Gastrocnemius medialis (tissue), 4 donors: ENCODE data around the gene GNG13. TPM values are rescaled to one million over a fixed set of nuclear protein-coding genes. Genes with fewer than 3 reads are reported as not detected.
"Not testable (repeated sequence)": the region's sequence is repeated elsewhere in the genome, so short reads cannot be mapped to it uniquely, and the experiment has no call there.

ENCODE experiments used
- ATAC-seq, 2 donors: fragments of 150-250 bp; one replicate each; pipeline ENCODE4 v1.9.1; 2016
- DNase-seq, 2 donors: peaks; one replicate each; pipeline ENCODE4 v3.0.0-alpha.2; 2019
- H3K27ac ChIP-seq, 4 donors: fragments of 200-600 bp; sonication (generic); 1 replicate in 1 of 4; 2 replicates in 3 of 4; pipeline ENCODE4 v1.5.1; 2016 to 2018; ENCODE audit warnings: mild to moderate bottlenecking in 2 of 4, moderate library complexity in 1 of 4
- H3K27me3 ChIP-seq, 3 donors: fragments of 200-600 bp; sonication (generic) in 2 of 3; 1 replicate in 1 of 3; 2 replicates in 2 of 3; pipeline versions ENCODE4 v1.5.1 to v1.6.0; 2016 to 2019; ENCODE audit warnings: mild to moderate bottlenecking in 1 of 3, moderate library complexity in 1 of 3
- H3K36me3 ChIP-seq, 2 donors: fragments of 200-600 bp; sonication (generic) in 1 of 2; one replicate each; pipeline ENCODE4 v1.5.1; 2017 to 2018
- H3K4me1 ChIP-seq, 2 donors: fragments of 200-600 bp; sonication (generic) in 1 of 2; one replicate each; pipeline ENCODE4 v1.5.1; 2016 to 2017; ENCODE audit warnings: mild to moderate bottlenecking in 2 of 2
- H3K4me3 ChIP-seq, 4 donors: fragments of 200-600 bp; sonication (generic) in 3 of 4; 1 replicate in 1 of 4; 2 replicates in 3 of 4; pipeline ENCODE4 v1.5.1; 2016 to 2019; ENCODE audit warnings: mild to moderate bottlenecking in 2 of 4
- H3K9me3 ChIP-seq, 3 donors: fragments of 200-600 bp; sonication (generic) in 2 of 3; 1 replicate in 1 of 3; 2 replicates in 2 of 3; pipeline ENCODE4 v1.5.1; 2016 to 2019
- POLR2A ChIP-seq, 2 donors: fragments of 450-650 bp; IDR thresholded peaks; one replicate each; pipeline ENCODE4 v1.6.1; 2017; ENCODE audit warnings: antibody characterized with exemption in 2 of 2, mild to moderate bottlenecking in 2 of 2, moderate library complexity in 2 of 2
- in situ Hi-C, 4 donors: fragments of 200-750 bp; cut with MboI; loops; one replicate each; pipeline versions ENCODE4 v1.15.0 to v1.8.0; 2017; ENCODE audit warnings: low sequenced_read_pairs in 4 of 4
- intact Hi-C: fragments of 100-400 bp; cut with DNase I; formaldehyde crosslinking; loops from one replicate; pipeline ENCODE4 v1.15.1; 2023; ENCODE audit warnings: low total_unique reads
- total RNA-seq, 4 donors: library from RNA; depleted of rRNA; stranded (reverse); fragments of >200 nt; gene quantifications; one replicate each; pipeline versions ENCODE4 v1.1.0 to v1.2.3, GENCODE V29; 2016
- TF ChIP-seq, protein P1 (sequence below), 5 experiments: fragments of 450-650 bp in 3 of 5; fragments of 200-600 bp in 2 of 5; sonication (generic) in 2 of 5; IDR thresholded peaks in 4 of 5; conservative IDR thresholded peaks in 1 of 5; 1 replicate in 4 of 5; 2 replicates in 1 of 5; pipeline ENCODE4 v1.5.1; 2016 to 2019; ENCODE audit warnings: antibody characterized with exemption in 5 of 5, mild to moderate bottlenecking in 3 of 5, moderate library complexity in 3 of 5

Gene GNG13
- total RNA-seq, 4 donors from 2014 or later, result not detected

DNA sequence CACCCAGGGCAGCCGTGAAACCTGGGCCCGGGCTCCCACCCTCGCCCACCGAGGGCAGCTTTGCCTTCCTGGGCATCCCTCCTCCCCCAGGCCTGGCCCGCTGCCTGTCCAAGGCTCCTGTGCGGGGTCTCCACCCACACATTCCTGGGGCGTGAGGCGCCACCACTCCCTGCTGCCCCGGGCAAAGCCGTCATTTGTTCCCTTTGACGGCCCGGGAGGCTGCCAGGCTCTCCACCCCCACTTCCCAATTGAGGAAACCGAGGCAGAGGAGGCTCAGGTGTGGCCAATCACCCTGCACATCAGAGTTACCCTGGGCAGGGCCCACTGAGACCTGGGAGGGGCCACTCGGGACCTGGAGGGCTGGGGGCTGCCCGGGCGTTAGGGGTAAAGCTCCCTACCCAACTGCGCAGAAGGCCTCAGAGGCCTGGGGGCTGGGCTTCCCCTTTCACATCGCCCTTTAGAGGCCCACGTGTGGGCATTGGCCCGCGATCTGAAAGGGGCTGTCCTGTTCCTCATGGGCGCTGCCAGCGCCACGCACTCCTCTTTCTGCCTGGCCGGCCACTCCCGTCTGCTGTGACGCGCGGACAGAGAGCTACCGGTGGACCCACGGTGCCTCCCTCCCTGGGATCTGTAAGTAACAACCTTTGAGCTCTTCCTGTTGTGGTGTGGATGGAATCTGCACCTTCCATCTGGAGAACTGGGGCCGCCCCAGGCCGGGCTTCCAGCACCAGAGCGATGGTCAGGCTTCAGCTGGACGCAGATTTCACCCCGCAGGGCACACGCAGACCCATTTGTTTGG, 39.8 kb downstream of the GNG13 start, which contains the start of gene MSLN:
Gene MSLN, plus strand, starts transcription at position 190 of the 799 bp plus-strand sequence. CDS start 1,947 bp downstream, outside the sequence.
- in situ Hi-C loops, result no loop called here
- no peaks in the 10 kb centered on the region for H3K9me3 ChIP-seq
- no peak for DNase-seq
- TF ChIP-seq, protein P1, sequence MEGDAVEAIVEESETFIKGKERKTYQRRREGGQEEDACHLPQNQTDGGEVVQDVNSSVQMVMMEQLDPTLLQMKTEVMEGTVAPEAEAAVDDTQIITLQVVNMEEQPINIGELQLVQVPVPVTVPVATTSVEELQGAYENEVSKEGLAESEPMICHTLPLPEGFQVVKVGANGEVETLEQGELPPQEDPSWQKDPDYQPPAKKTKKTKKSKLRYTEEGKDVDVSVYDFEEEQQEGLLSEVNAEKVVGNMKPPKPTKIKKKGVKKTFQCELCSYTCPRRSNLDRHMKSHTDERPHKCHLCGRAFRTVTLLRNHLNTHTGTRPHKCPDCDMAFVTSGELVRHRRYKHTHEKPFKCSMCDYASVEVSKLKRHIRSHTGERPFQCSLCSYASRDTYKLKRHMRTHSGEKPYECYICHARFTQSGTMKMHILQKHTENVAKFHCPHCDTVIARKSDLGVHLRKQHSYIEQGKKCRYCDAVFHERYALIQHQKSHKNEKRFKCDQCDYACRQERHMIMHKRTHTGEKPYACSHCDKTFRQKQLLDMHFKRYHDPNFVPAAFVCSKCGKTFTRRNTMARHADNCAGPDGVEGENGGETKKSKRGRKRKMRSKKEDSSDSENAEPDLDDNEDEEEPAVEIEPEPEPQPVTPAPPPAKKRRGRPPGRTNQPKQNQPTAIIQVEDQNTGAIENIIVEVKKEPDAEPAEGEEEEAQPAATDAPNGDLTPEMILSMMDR (IDR thresholded peaks at IDR 0.05 in 4 of 5, conservative IDR thresholded peaks at IDR 0.05 in 1 of 5), result no peak
- TF ChIP-seq POLR2A (IDR thresholded peaks at IDR 0.05), result no peak
- no peak within 1 kb of the TSS for H3K27ac ChIP-seq
- H3K4me3 ChIP-seq, result no peak within 1 kb of the TSS
- no peaks in the 10 kb centered on the region for H3K36me3 ChIP-seq
- ATAC-seq, result no peak
- no peaks in the 10 kb centered on the region for H3K4me1 ChIP-seq
- H3K27me3 ChIP-seq, result peaks cover 0 to 19% (median 18%) of the 10 kb centered on the region in 3 donors
- intact Hi-C loops, result no loop called here

DNA sequence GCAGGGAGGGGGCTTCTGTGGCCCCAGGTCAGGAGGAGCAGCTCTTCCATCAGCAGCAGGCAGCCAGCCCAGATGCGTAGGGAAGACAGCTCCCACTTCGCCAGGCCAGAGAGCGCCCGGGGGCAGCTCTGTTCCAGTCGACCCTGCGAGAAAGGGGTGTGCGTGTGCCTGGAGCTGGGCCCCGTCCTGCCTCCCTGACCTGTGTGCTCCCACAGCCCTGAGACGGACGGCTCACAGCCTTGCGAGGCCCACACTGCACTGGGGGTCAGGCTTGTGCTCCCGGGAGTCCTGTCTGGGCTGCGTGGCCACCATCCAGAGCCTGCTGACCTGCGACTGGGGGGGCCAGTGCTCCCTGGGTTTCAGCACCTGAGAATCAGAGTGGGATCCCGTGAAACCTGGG, 40.5 kb downstream of the GNG13 start:
- intact Hi-C loops, result no loop called here
- DNase-seq (no peak), ATAC-seq (no peak)
- H3K27me3 ChIP-seq, result peaks cover 0 to 22% (median 15%) of the 10 kb centered on the region in 3 donors
- no peaks in the 10 kb centered on the region for H3K36me3 ChIP-seq
- H3K4me1 ChIP-seq, result no peaks in the 10 kb centered on the region
- in situ Hi-C loops, result no loop called here
- no peak overlapping the region for H3K4me3 ChIP-seq
- no peak overlapping the region for H3K27ac ChIP-seq
- no peak for TF ChIP-seq POLR2A (IDR thresholded peaks at IDR 0.05)
- H3K9me3 ChIP-seq, result no peaks in the 10 kb centered on the region

DNA sequence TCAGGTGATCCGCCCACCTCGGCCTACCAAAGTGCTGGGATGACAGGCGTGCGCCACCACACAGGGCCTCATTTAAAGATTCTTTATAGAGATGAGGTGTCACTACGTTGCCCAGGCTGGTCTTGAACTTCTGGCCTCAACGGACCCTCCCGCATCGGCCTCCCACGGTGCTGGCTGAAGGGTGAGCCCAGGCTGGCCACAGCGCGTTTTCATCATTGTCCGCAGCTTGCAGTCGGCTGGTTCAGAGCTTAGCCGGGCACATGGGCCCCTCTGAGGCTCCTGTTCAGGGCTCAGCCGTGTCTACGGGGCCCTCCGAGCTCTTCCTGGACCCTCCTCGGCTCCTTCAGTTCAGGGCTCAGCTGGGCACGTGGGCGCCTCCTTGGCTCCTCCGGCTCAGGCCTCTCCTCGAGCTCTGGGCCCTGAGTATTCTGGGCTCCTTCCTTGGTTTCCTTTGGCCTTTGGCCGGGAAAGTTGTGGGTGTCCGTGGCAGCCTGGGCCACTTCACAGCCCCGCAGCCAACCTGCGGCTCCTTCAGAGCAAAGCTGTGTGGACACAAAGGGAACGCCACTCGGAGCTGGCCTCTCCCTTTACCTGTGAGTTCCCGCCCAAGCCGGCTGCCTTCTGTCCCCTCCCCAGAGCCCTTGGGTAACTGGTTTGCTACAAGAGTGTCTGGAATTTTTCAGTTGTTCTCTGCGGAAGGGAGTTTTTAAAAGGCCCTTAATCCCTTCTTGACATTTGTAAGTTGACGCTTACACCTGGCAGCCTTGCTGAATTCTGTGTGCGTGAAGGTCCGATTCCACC, 41.2 kb downstream of the GNG13 start:
- Histone ChIP-seq H3K9me3 (no peaks in the 10 kb centered on the region), H3K4me1 (no peaks in the 10 kb centered on the region), H3K27me3 (peaks cover 0 to 22% (median 16%) of the 10 kb centered on the region in 3 donors), H3K27ac (no peak overlapping the region), H3K4me3 (no peak overlapping the region), H3K36me3 (no peaks in the 10 kb centered on the region)
- ATAC-seq, result no peak
- no peak for DNase-seq
- intact Hi-C loops, result no loop called here
- TF ChIP-seq, protein P1 (IDR thresholded peaks at IDR 0.05 in 4 of 5, conservative IDR thresholded peaks at IDR 0.05 in 1 of 5), result no peak
- TF ChIP-seq POLR2A (IDR thresholded peaks at IDR 0.05), result no peak
- in situ Hi-C loops, result no loop called here

- no peaks in the 10 kb centered on the region for H3K36me3 ChIP-seq
- peaks cover 12 to 35% (median 15%) of the 10 kb centered on the region in 3 donors for H3K27me3 ChIP-seq
- in situ Hi-C loops (no loop called here), intact Hi-C loops (no loop called here)
- TF ChIP-seq POLR2A (IDR thresholded peaks at IDR 0.05), result no peak
- DNase-seq, result no peak
- no peaks in the 10 kb centered on the region for H3K9me3 ChIP-seq
- H3K4me1 ChIP-seq, result no peaks in the 10 kb centered on the region
- ATAC-seq, result no peak
- no peak overlapping the region for H3K4me3 ChIP-seq
- H3K27ac ChIP-seq, result no peak overlapping the region
These were observed 44.1 kb downstream of the GNG13 start for GRCh38 chr16:756428-756827.

DNA sequence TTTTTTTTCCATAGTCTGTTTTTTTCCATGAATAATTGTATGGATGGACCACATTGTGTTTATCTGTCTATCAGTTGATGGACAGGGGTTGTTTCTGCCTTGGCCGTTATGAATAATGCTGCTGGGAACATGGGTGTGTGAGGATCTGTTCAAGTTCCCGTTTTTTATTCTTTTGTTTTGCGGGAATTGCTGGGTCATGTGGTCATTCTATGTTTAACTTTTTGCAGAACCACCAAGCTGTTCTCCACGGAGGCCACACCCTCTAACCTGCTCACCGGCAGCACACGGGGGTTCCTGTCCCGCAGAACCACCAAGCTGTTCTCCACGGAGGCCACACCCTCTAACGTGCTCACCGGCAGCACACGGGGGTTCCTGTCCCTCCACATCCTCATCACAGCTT, 45.9 kb downstream of the GNG13 start:
- H3K9me3 ChIP-seq, result no peaks in the 10 kb centered on the region
- no peak overlapping the region for H3K27ac ChIP-seq
- no peaks in the 10 kb centered on the region for H3K4me1 ChIP-seq
- no peak for ATAC-seq
- no peak overlapping the region for H3K4me3 ChIP-seq
- DNase-seq, result no peak
- H3K36me3 ChIP-seq, result no peaks in the 10 kb centered on the region
- in situ Hi-C loops (no loop called here), intact Hi-C loops (no loop called here)
- TF ChIP-seq, protein P1 (IDR thresholded peaks at IDR 0.05 in 4 of 5, conservative IDR thresholded peaks at IDR 0.05 in 1 of 5), result no peak
- no peak for TF ChIP-seq POLR2A (IDR thresholded peaks at IDR 0.05)
- peaks cover 12 to 36% (median 15%) of the 10 kb centered on the region in 3 donors for H3K27me3 ChIP-seq

DNA sequence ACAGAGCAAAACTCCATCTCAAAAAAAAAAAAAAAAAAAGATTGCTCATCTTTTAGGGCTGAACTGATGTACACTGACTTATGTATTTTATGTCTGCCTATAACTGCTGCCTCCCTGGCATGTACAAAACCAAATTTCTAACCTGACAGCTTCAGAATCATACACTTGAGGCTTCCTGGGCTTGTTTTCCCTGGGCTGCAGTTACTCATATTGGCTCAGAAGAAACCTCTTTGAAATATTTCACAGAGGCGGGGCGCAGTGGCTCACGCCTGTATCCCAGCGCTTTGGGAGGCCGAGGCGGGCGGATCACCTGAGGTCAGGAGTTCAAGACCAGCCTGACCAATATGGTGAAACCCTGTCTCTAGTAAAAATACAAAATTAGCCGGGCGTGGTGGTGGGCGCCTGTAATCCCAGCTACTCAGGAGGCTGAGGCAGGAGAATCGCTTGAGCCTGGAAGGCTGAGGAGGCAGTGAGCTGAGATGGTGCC, 46.4 kb downstream of the GNG13 start:
- ATAC-seq, H3K36me3 ChIP-seq, DNase-seq, H3K4me1 ChIP-seq, H3K9me3 ChIP-seq, in situ Hi-C loops, H3K27ac ChIP-seq, H3K4me3 ChIP-seq, intact Hi-C loops: not testable (repeated sequence)
- H3K27me3 ChIP-seq, result peaks cover 12 to 36% (median 15%) of the 10 kb centered on the region in 3 donors
